ENCODE data around the gene HLA-DRB5.

The HLA-DRB5 gene

DNA sequence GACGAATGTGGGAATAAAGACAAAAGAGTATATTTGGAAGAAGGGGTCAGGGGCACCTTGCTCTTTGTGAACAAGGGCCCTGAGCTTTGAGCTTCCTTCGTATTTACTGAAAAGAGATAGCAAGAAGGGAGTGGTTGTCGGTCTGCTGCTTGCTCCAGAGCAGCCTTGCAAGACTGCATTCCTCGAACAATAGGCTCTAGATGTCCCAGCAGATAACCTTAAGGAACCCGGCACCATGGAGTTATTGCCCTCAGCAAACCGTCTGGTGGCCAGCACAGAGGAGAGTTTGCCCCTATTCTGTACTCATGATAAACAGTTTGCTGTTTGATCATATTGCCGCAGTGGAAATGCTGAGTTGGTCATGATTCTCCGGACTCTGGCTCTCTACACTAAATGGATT, 36.9 kb upstream of the HLA-DRB5 start:
- TF ChIP-seq, protein P1, sequence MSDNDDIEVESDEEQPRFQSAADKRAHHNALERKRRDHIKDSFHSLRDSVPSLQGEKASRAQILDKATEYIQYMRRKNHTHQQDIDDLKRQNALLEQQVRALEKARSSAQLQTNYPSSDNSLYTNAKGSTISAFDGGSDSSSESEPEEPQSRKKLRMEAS (IDR thresholded peaks at IDR 0.05; ENCODE audit: low read depth, low read length): no peak
- TF ChIP-seq POLR2A (IDR thresholded peaks at IDR 0.05; ENCODE audit: extremely low read depth, insufficient read length): no peak
- no peak for TF ChIP-seq MYC (IDR thresholded peaks at IDR 0.05; ENCODE audit: low read depth, low read length)
- TF ChIP-seq, protein P2, sequence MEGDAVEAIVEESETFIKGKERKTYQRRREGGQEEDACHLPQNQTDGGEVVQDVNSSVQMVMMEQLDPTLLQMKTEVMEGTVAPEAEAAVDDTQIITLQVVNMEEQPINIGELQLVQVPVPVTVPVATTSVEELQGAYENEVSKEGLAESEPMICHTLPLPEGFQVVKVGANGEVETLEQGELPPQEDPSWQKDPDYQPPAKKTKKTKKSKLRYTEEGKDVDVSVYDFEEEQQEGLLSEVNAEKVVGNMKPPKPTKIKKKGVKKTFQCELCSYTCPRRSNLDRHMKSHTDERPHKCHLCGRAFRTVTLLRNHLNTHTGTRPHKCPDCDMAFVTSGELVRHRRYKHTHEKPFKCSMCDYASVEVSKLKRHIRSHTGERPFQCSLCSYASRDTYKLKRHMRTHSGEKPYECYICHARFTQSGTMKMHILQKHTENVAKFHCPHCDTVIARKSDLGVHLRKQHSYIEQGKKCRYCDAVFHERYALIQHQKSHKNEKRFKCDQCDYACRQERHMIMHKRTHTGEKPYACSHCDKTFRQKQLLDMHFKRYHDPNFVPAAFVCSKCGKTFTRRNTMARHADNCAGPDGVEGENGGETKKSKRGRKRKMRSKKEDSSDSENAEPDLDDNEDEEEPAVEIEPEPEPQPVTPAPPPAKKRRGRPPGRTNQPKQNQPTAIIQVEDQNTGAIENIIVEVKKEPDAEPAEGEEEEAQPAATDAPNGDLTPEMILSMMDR (IDR thresholded peaks at IDR 0.05; ENCODE audit: low read depth, low read length): no peak
- DNase-seq (ENCODE audit: low read depth): no peak
- no peak overlapping the region for H3K4me3 ChIP-seq (ENCODE audit: low read depth, low read length)

DNA sequence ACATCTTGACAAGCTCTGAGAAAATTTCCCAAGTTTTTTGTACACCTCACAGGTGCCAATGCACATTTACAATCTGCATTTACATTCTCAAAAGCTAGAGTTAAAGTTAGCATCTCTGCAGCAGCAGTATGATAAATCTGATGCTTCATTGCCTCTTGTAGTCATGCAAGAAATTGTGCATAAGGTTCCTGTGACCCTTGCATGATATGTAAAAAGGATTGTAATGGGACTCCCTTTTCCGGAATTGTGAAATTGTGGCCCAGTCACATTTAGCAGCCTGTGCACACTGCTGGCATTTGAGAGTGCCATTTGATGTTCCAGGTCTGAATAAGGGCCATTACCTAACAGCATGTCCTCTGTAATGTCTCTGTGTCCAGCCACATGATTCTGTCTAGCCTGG, 35.4 kb upstream of the HLA-DRB5 start:
- DNase-seq (ENCODE audit: low read depth): no peak
- H3K4me3 ChIP-seq (ENCODE audit: low read depth, low read length): no peak overlapping the region
- no peak for TF ChIP-seq POLR2A (IDR thresholded peaks at IDR 0.05; ENCODE audit: extremely low read depth, insufficient read length)
- TF ChIP-seq MYC (IDR thresholded peaks at IDR 0.05; ENCODE audit: low read depth, low read length): no peak
- TF ChIP-seq, protein P1 (IDR thresholded peaks at IDR 0.05; ENCODE audit: low read depth, low read length): no peak
- TF ChIP-seq, protein P2 (IDR thresholded peaks at IDR 0.05; ENCODE audit: low read depth, low read length): no peak

DNA sequence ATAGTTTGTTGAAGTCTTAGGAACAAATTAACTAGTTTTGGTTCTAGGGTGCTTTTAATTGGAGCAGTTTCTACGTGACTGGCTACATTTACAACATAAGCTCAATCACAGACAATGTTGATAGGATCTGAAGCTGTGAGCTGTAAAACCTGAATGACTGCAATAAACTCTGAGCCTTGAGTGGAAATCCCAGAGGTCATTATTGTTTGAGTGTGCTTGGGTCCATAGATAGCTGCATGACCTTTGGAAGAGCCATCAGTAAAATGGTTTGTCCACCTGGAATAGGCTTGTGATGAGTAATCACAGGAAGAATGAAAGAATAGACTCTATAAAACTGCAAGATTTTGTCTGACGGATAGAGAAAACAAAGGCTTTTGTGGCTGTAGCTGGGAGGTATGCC, 32.9 kb upstream of the HLA-DRB5 start:
- H3K4me3 ChIP-seq (ENCODE audit: low read depth, low read length): no peak overlapping the region
- no peak for DNase-seq (ENCODE audit: low read depth)
- TF ChIP-seq POLR2A (IDR thresholded peaks at IDR 0.05; ENCODE audit: extremely low read depth, insufficient read length): no peak
- TF ChIP-seq MYC (IDR thresholded peaks at IDR 0.05; ENCODE audit: low read depth, low read length): no peak
- TF ChIP-seq, protein P2 (IDR thresholded peaks at IDR 0.05; ENCODE audit: low read depth, low read length): no peak
- TF ChIP-seq, protein P1 (IDR thresholded peaks at IDR 0.05; ENCODE audit: low read depth, low read length): no peak

DNA sequence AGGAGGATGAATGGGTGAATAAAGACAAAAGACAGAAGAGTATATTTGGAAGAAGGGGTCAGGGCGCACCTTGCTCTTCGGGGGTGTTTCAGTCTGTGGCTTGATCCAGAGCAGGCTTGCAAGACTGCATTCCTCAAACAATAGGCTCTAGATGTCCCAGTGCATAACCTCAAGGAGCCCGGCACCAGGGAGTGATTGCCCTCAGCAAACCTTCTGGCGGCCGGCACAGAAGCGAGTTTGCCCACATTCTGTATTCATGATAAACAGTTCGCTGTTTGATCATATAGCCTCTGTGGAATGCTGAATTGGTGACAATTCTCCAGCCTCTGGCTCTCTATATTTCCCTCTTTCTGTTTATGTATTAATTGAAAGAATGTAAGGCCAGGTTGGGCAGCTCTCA, 29.7 kb upstream of the HLA-DRB5 start:
- no peak for DNase-seq (ENCODE audit: low read depth)
- no peak overlapping the region for H3K4me3 ChIP-seq (ENCODE audit: low read depth, low read length)

DNA sequence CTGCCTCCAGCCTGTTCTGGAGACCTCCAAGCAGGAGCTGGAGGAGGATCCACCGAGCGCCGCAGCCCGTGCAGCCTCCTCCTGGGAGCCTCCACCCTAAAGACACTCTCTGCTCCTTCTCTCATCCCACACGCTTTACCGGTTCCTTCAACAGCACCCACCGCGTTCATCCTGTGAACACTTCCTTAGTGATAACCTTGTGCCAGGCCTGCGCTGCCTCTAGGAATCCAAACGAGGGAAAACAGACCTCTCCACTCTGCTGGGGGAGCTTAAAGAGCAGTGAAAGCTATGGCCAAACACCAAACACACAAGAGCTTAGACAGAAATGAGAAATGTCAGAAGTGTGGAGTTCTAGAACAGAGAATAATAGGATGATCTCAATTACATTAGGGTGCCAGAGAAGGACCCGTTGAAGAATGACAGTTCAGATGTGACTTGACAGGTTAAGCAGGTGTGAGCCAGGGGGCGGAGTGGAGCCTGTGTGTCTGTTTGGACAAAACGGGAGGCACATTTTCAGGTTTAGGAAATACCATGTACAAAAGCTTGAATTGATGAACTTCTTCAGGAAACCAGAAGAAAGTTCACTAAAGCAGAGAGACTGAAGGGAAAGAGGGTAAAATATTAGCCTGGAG, 28.5 kb upstream of the HLA-DRB5 start:
- TF ChIP-seq MYC (IDR thresholded peaks at IDR 0.05; ENCODE audit: low read depth, low read length) (no peak), POLR2A (IDR thresholded peaks at IDR 0.05; ENCODE audit: extremely low read depth, insufficient read length) (no peak)
- TF ChIP-seq, protein P2 (IDR thresholded peaks at IDR 0.05; ENCODE audit: low read depth, low read length): no peak
- TF ChIP-seq, protein P1 (IDR thresholded peaks at IDR 0.05; ENCODE audit: low read depth, low read length): no peak
- no peak for DNase-seq (ENCODE audit: low read depth)
- H3K4me3 ChIP-seq (ENCODE audit: low read depth, low read length): no peak overlapping the region

More for the DNA sequence above, 29.7 kb upstream of the HLA-DRB5 start:
- TF ChIP-seq, protein P2 (IDR thresholded peaks at IDR 0.05; ENCODE audit: low read depth, low read length): no peak
- TF ChIP-seq MYC (IDR thresholded peaks at IDR 0.05; ENCODE audit: low read depth, low read length) (no peak), POLR2A (IDR thresholded peaks at IDR 0.05; ENCODE audit: extremely low read depth, insufficient read length) (no peak)
- TF ChIP-seq, protein P1 (IDR thresholded peaks at IDR 0.05; ENCODE audit: low read depth, low read length): no peak
